Heart right ventricle (tissue), 16 donors: ENCODE data around the gene SMARCD2. TPM values are rescaled to one million over a fixed set of nuclear protein-coding genes. Genes with fewer than 3 reads are reported as not detected.
A peak's percentile ranks its signal among the peaks of the same experiment; 100 is the strongest.

ENCODE experiments used
- ATAC-seq, 8 donors: fragments of 200-7000 bp; cut with Tn5 transposase; one replicate each; pipeline ENCODE4 v1.9.1; 2020; ENCODE audit warnings: mild to moderate bottlenecking in 8 of 8, moderate library complexity in 8 of 8, moderate number of reproducible peaks in 1 of 8
- DNase-seq, 2 donors: peaks; one replicate each; pipeline ENCODE4 v3.0.0-alpha.2; 2020
- H3K27ac ChIP-seq, 10 donors: fragments of 200-600 bp; sonication (generic) in 2 of 10; one replicate each; pipeline versions ENCODE4 v1.5.0 to v1.8.0; 2020 to 2022; ENCODE audit warnings: mild to moderate bottlenecking in 3 of 10
- H3K27me3 ChIP-seq, 7 donors: fragments of 200-600 bp; one replicate each; pipeline ENCODE4 v1.8.0; 2021 to 2022; ENCODE audit warnings: mild to moderate bottlenecking in 2 of 7
- H3K36me3 ChIP-seq, 9 donors: fragments of 200-600 bp; sonication (generic) in 1 of 9; one replicate each; pipeline versions ENCODE4 v1.5.0 to v1.8.0; 2020 to 2022; ENCODE audit warnings: mild to moderate bottlenecking in 2 of 9
- H3K4me1 ChIP-seq, 9 donors: fragments of 200-600 bp; sonication (generic) in 1 of 9; one replicate each; pipeline versions ENCODE4 v1.5.0 to v1.8.0; 2020 to 2022; ENCODE audit warnings: mild to moderate bottlenecking in 4 of 9
- H3K4me3 ChIP-seq, 10 donors: fragments of 200-600 bp; sonication (generic) in 2 of 10; one replicate each; pipeline versions ENCODE4 v1.5.0 to v1.8.0; 2020 to 2022; ENCODE audit warnings: mild to moderate bottlenecking in 7 of 10, moderate library complexity in 2 of 10
- H3K9me3 ChIP-seq, 11 donors: fragments of 200-600 bp in 10 of 11; sonication (generic) in 2 of 11; one replicate each; pipeline versions ENCODE4 v1.5.0 to v1.8.0; 2013 to 2022; ENCODE audit warnings: mild to moderate bottlenecking in 2 of 11, control low read depth in 1 of 11, moderate library complexity in 1 of 11
- CTCF ChIP-seq, 9 donors: fragments of 200-600 bp; sonication (generic) in 2 of 9; IDR thresholded peaks; one replicate each; pipeline versions ENCODE4 v1.5.0 to v1.8.0; 2021 to 2022; ENCODE audit warnings: antibody characterized with exemption in 9 of 9, mild to moderate bottlenecking in 5 of 9, moderate library complexity in 1 of 9
- WGBS, 2 donors: extraction: QIAGEN DNeasy Blood & Tissue Kit; methylation state at CpG; one replicate each; pipeline ENCODE4 v1.1.7; 2013; ENCODE audit warnings: inconsistent platforms in 1 of 2; 5-methylcytosine and 5-hydroxymethylcytosine counted together
- intact Hi-C, 10 donors: fragments of 100-400 bp; cut with DNase I; formaldehyde crosslinking; loops; one replicate each; pipeline versions ENCODE4 v1.11.1 to v1.14.2; 2022
- polyA plus RNA-seq, 2 donors: library from polyadenylated mRNA; stranded (reverse); fragments of 200-250 nt; gene quantifications; one replicate each; pipeline ENCODE4 v1.2.3, GENCODE V29; 2013
- total RNA-seq, 10 donors: library from RNA; stranded (reverse); fragmentation: NEBNext Ultra II Directional in 3 of 10; extraction: Animal tissue kit (Norgen Biotek cat#: 25700) in 3 of 10; gene quantifications; one replicate each; pipeline versions ENCODE4 v1.2.1 to v1.2.4, GENCODE V29; 2021 to 2023
- donor health status: Arrhythmogenic right ventricular cardiomyopathy.
- donor health status: ischemic (EF 13 %, LVEDD 7.1; RV severe dilation, severe dysfunction).
- donor health status: healthy with polysubstance abuse.
- donor health status: DM: no; HTN: yes; CAD: no.
- donor health status: DM: no; HTN: no; CAD: no.
- donor health status: ischemic (EF 25% LVEDD 6.9; RV normal size, moderate dysfunction).
- donor health status: ischemic (EF 25% LVEDD 5.7; RV mildly dilated, moderate dysfunction).
- donor health status: healthy.
- donor health status: DM: yes; HTN: yes; CAD: no.
- donor health status: Ischemic cardiomyopathy.
- donor health status: ischemic (EF 35%, LVEDD 5.7; RV mildly dilated, moderate dysfunction).
- donor health status: nonischemic (EF 11% LVEDD 7.7; RV severe dilation, severe dysfunction).
- donor health status: DM: yes; HTN: yes; CAD: no.
- donor health status: PGD.
- donor health status: ischemic (EF 29% LVEDD 5.4; RV normal size, mild dysfunction).
- donor health status: nonischemic (EF 23%, LVEDD 6.1; RV moderate dilation, normal function).

SMARCD2 gene
- total and polyA plus RNA-seq, 12 donors: 11.6 to 35.7 (median 18.4) TPM

GRCh38 chr17:63830278-63830677 lies 12.2 kb downstream of the SMARCD2 start:
- Histone ChIP-seq H3K4me3 (no peak overlapping the region), H3K4me1 (peaks cover 5 to 42% (median 32%) of the 10 kb centered on the region in 9 donors), H3K36me3 (peaks cover 4 to 76% (median 64%) of the 10 kb centered on the region in 9 donors), H3K9me3 (no peaks in the 10 kb centered on the region), H3K27me3 (no peaks in the 10 kb centered on the region), H3K27ac (no peak overlapping the region)
- intact Hi-C loops: loop anchor here in 1 of 10 donors (10.0 kb wide), 1 partner anchor 135 kb away; no protein-coding TSS in a partner anchor
- ATAC-seq (no peak), DNase-seq (no peak)
- 94 to 95% methylated on average over 5 of the region's 5 CpGs for WGBS, 2 donors
- no peak for TF ChIP-seq CTCF (IDR thresholded peaks at IDR 0.05)

- Histone ChIP-seq H3K4me3 (peak overlapping the region in 1 of 10 donors; percentile 69), H3K27me3 (no peaks in the 10 kb centered on the region), H3K36me3 (peaks cover 4 to 76% (median 66%) of the 10 kb centered on the region in 9 donors), H3K27ac (peak overlapping the region in 1 of 10 donors; percentile 96), H3K4me1 (peaks cover 5 to 33% (median 29%) of the 10 kb centered on the region in 9 donors), H3K9me3 (no peaks in the 10 kb centered on the region)
- ATAC-seq (no peak), DNase-seq (no peak)
- intact Hi-C loops: loop anchor here in 3 of 10 donors (5.0 to 10.0 kb wide), 3 partner anchors 52 to 676 kb away; partner anchors contain the start of genes CCDC47 (in 2 of the 3), DDX42 (in 2 of the 3), CEP95 (in 1 of the 3) and DDX5 (in 1 of the 3)
- 94 to 95% methylated on average over 3 of the region's 3 CpGs for WGBS, 2 donors
- TF ChIP-seq CTCF (IDR thresholded peaks at IDR 0.05): no peak
Measured at GRCh38 chr17:63828936-63829335, 13.5 kb downstream of the SMARCD2 start.

GRCh38 chr17:63827801-63828221 lies 14.7 kb downstream of the SMARCD2 start:
- WGBS, 2 donors: 0 to 2% methylated on average over 19 of the region's 19 CpGs
- Histone ChIP-seq H3K27ac (peak overlapping the region; percentile 84 to 98 (median 94)), H3K27me3 (no peaks in the 10 kb centered on the region), H3K4me1 (peaks cover 5 to 33% (median 29%) of the 10 kb centered on the region in 9 donors), H3K36me3 (peaks cover 5 to 76% (median 65%) of the 10 kb centered on the region in 9 donors), H3K4me3 (peak overlapping the region; percentile 69 to 98 (median 86)), H3K9me3 (no peaks in the 10 kb centered on the region)
- TF ChIP-seq CTCF (IDR thresholded peaks at IDR 0.05): no peak
- intact Hi-C loops: loop anchor here in 6 of 10 donors (1.0 to 10.0 kb wide), 4 partner anchors 14 to 677 kb away; partner anchors contain the start of genes SMARCD2 (in 3 of the 6), CCDC47 (in 2 of the 6), DDX42 (in 2 of the 6) and CEP95 (in 1 of the 6)
- ATAC-seq (no peak), DNase-seq (no peak)

GRCh38 chr17:63827002-63827800 lies 15.3 kb downstream of the SMARCD2 start, which contains the start of the genes FTSJ3 and PSMC5:
FTSJ3 (minus strand) TSS chr17:63827663; CDS start chr17:63826902, 761 bp downstream.
PSMC5 (plus strand) TSS chr17:63827431; CDS start chr17:63827491, 60 bp downstream.
- peak; percentile 94 to 97 for DNase-seq
- TF ChIP-seq CTCF (IDR thresholded peaks at IDR 0.05): peak in 7 of 9 donors; percentile 17 to 71 (median 59)

More at GRCh38 chr17:63827002-63827800, 15.3 kb downstream of the SMARCD2 start, which contains the start of the genes FTSJ3 and PSMC5:
- peaks cover 5 to 35% (median 29%) of the 10 kb centered on the region in 9 donors for H3K4me1 ChIP-seq
- peak within 1 kb of the TSS; percentile 69 to 98 (median 86) for H3K4me3 ChIP-seq
- H3K27ac ChIP-seq: peak within 1 kb of the TSS; percentile 84 to 98 (median 94)
- peak; percentile 93 to 98 (median 96) for ATAC-seq
- WGBS, 2 donors: 0% methylated on average over 57 to 58 of the region's 58 CpGs
- peaks cover 0 to 76% (median 65%) of the 10 kb centered on the region in 9 donors for H3K36me3 ChIP-seq
- no peaks in the 10 kb centered on the region for H3K9me3 ChIP-seq
- intact Hi-C loops: loop anchor here in 6 of 10 donors (1.0 to 10.0 kb wide), 4 partner anchors 15 to 678 kb away; partner anchors contain the start of genes SMARCD2 (in 3 of the 6), CCDC47 (in 2 of the 6), DDX42 (in 2 of the 6) and CEP95 (in 1 of the 6)
- no peaks in the 10 kb centered on the region for H3K27me3 ChIP-seq
